GM23338 (cell line): ENCODE measurements around the gene OVAAL.

Source experiments
- CREB1 ChIP-seq: fragments of 250-450 bp; sonication (Bioruptor Pico); IDR thresholded peaks from 2 replicates; pipeline ENCODE4 v1.5.0; 2020; ENCODE audit warnings: low read depth, mild to moderate bottlenecking, moderate library complexity
- CTCF ChIP-seq, 2 experiments: fragments of 200-600 bp in 1 of 2; sonication (generic) in 1 of 2; conservative IDR thresholded peaks; 2 replicates each; pipeline versions ENCODE4 v1.5.1 to v1.6.1; 2016 to 2017; ENCODE audit warnings: antibody characterized with exemption in 2 of 2, low read depth in 2 of 2, mild to moderate bottlenecking in 2 of 2, moderate library complexity in 1 of 2
- EZH2 ChIP-seq: fragments of 200-600 bp; sonication (generic); IDR thresholded peaks from one replicate; pipeline ENCODE4 v1.8.0; 2017; ENCODE audit warnings: antibody characterized with exemption, mild to moderate bottlenecking, low read depth; ENCODE audit not compliant: unreplicated experiment
- EZH2phosphoT487 ChIP-seq: fragments of 200-600 bp; sonication (generic); IDR thresholded peaks from one replicate; pipeline ENCODE4 v1.8.1; 2018; ENCODE audit warnings: antibody characterized with exemption; ENCODE audit not compliant: unreplicated experiment
- JUNB ChIP-seq: IDR thresholded peaks from one replicate; pipeline ENCODE4 v1.6.1; 2016; ENCODE audit warnings: antibody characterized with exemption; ENCODE audit not compliant: unreplicated experiment
- POLR2AphosphoS5 ChIP-seq: IDR thresholded peaks from 2 replicates; pipeline ENCODE4 v1.6.1; 2016; ENCODE audit warnings: antibody characterized with exemption, low read depth
- REST ChIP-seq: IDR thresholded peaks from one replicate; pipeline ENCODE4 v1.6.1; 2018; ENCODE audit warnings: antibody characterized with exemption; ENCODE audit not compliant: unreplicated experiment
- ZNF114 ChIP-seq: fragments of 250-450 bp; sonication (Bioruptor Pico); IDR thresholded peaks from 2 replicates; pipeline ENCODE4 v1.5.0; 2020; ENCODE audit warnings: mild to moderate bottlenecking, moderate library complexity
- ZNF331 ChIP-seq: fragments of 250-450 bp; sonication (Bioruptor Pico); IDR thresholded peaks from 2 replicates; pipeline ENCODE4 v1.5.0; 2020; ENCODE audit warnings: low read depth, mild to moderate bottlenecking, moderate library complexity

- TF ChIP-seq EZH2, result no peak
- TF ChIP-seq CTCF (conservative IDR thresholded peaks at IDR 0.05; ENCODE audit: low read depth in 2 of 2), result no peak
- no peak for TF ChIP-seq REST
- no peak for TF ChIP-seq POLR2AphosphoS5
- TF ChIP-seq ZNF114, result no peak
- no peak for TF ChIP-seq ZNF331 (CRISPR knock-in tag)
- no peak for TF ChIP-seq EZH2phosphoT487
- TF ChIP-seq JUNB, result no peak
- TF ChIP-seq CREB1 (CRISPR knock-in tag), result no peak
Measured at GRCh38 chr1:180615493-180616290, 56.9 kb downstream of the OVAAL start.
